Testis (tissue), 3 donors: ENCODE results near the gene LILRB2. TPM values are rescaled to one million over a fixed set of nuclear protein-coding genes. Genes with fewer than 3 reads are reported as not detected.

Experiments
- DNase-seq: peaks from one replicate; pipeline ENCODE4 v3.0.0-alpha.2; 2019
- H3K27ac ChIP-seq, 2 donors: fragments of 200-600 bp; sonication (generic); one replicate each; pipeline ENCODE4 v1.5.1; 2019
- H3K27me3 ChIP-seq: fragments of 200-600 bp; sonication (generic); one replicate; pipeline ENCODE4 v1.5.1; 2019
- H3K36me3 ChIP-seq: fragments of 200-600 bp; sonication (generic); one replicate; pipeline ENCODE4 v1.5.1; 2017; ENCODE audit warnings: low read depth; ENCODE audit errors: missing control alignments
- H3K4me1 ChIP-seq: fragments of 200-600 bp; sonication (generic); one replicate; pipeline ENCODE4 v1.5.1; 2019
- H3K4me3 ChIP-seq, 2 donors: fragments of 200-600 bp; sonication (generic); one replicate each; pipeline ENCODE4 v1.5.1; 2017 to 2019
- H3K9me3 ChIP-seq: fragments of 200-600 bp; sonication (generic); one replicate; pipeline ENCODE4 v1.5.1; 2017
- CTCF ChIP-seq, 3 experiments: fragments of 450-650 bp in 2 of 3; fragments of 200-600 bp in 1 of 3; sonication (generic) in 1 of 3; IDR thresholded peaks; one replicate each; pipeline ENCODE4 v1.5.1; 2016 to 2019; ENCODE audit warnings: antibody characterized with exemption in 3 of 3, mild to moderate bottlenecking in 2 of 3, moderate library complexity in 1 of 3
- POLR2A ChIP-seq: fragments of 450-650 bp; IDR thresholded peaks from one replicate; pipeline ENCODE4 v1.6.1; 2017; ENCODE audit warnings: antibody characterized with exemption, mild to moderate bottlenecking, moderate library complexity
- WGBS, 2 donors: methylation state at CpG; one replicate each; pipeline ENCODE4 v1.1.5; 2018; 5-methylcytosine and 5-hydroxymethylcytosine counted together
- intact Hi-C: fragments of 100-400 bp; cut with DNase I; formaldehyde crosslinking; loops from one replicate; pipeline ENCODE4 v1.15.1; 2023; ENCODE audit warnings: low total_unique reads
- polyA plus RNA-seq: library from polyadenylated mRNA; stranded (reverse); fragments of 350-450 nt; fragmentation: Illumina TruSeq; extraction: RNeasy Lipid Tissue Mini Kit (QIAGEN cat#74804); gene quantifications from one replicate; pipeline ENCODE4 v1.2.3, GENCODE V29; 2014; ENCODE audit warnings: low read depth, low replicate concordance; ENCODE audit not compliant: insufficient read depth
- total RNA-seq, 2 donors: library from RNA; depleted of rRNA; stranded (reverse); fragments of >200 nt; gene quantifications; one replicate each; pipeline ENCODE4 v1.2.3, GENCODE V29; 2016

The LILRB2 gene
- total and polyA plus RNA-seq, 3 donors from 2014 or later: 0.71 to 3.0 (median 0.99) TPM

DNA sequence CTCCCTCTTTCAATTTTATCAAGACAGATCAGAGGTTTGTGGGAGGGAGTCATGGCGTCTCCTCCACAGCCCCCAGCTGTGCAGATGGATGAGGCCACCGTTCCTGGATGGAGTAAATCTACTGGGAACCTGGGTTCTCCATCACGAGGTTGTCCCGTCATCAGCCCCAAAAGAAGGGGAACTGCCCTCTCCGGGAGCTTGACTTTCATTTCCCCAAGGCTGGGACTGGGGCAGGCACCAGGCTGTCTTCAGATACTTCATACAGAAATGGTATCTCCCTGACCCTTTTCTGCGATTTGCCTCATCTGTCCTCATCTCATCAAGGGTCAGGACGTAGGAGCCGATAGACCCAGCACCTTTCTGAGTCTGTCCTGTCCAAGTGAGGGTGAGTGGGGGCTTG lies 9.8 kb downstream of the LILRB2 start:
- no peaks in the 10 kb centered on the region for H3K36me3 ChIP-seq
- H3K27me3 ChIP-seq: no peaks in the 10 kb centered on the region
- H3K9me3 ChIP-seq: no peaks in the 10 kb centered on the region
- no peak for TF ChIP-seq POLR2A
- no peak for TF ChIP-seq CTCF (IDR thresholded peaks at IDR 0.05)
- no peak overlapping the region for H3K4me3 ChIP-seq
- H3K4me1 ChIP-seq: no peaks in the 10 kb centered on the region
- intact Hi-C loops: no loop called here
- H3K27ac ChIP-seq: no peak overlapping the region
- no peak for DNase-seq
- 71% methylated on average over 5 to 8 of the region's 8 CpGs for WGBS, 2 donors

- no peak for TF ChIP-seq CTCF (IDR thresholded peaks at IDR 0.05)
- no peak for TF ChIP-seq POLR2A
- intact Hi-C loops: no loop called here
These were observed 12.0 kb downstream of the LILRB2 start for GRCh38 chr19:54268936-54269335.

GRCh38 chr19:54266133-54266532 lies 14.8 kb downstream of the LILRB2 start:
- peak; percentile 91 for DNase-seq
- Histone ChIP-seq H3K36me3 (no peaks in the 10 kb centered on the region), H3K9me3 (no peaks in the 10 kb centered on the region), H3K27me3 (no peaks in the 10 kb centered on the region), H3K4me1 (no peaks in the 10 kb centered on the region), H3K4me3 (no peak overlapping the region), H3K27ac (no peak overlapping the region)
- WGBS, 2 donors: 15 to 17% methylated on average over 5 to 6 of the region's 6 CpGs
- TF ChIP-seq CTCF (IDR thresholded peaks at IDR 0.05) (peak; percentile 40 to 69 (median 52)), POLR2A (no peak)
- intact Hi-C loops: no loop called here

More at GRCh38 chr19:54268936-54269335, 12.0 kb downstream of the LILRB2 start:
- WGBS, 2 donors: 62 to 80% methylated on average over 2 of the region's 2 CpGs
- Histone ChIP-seq H3K27ac (no peak overlapping the region), H3K4me1 (no peaks in the 10 kb centered on the region), H3K9me3 (no peaks in the 10 kb centered on the region), H3K27me3 (no peaks in the 10 kb centered on the region), H3K4me3 (no peak overlapping the region), H3K36me3 (no peaks in the 10 kb centered on the region)
- DNase-seq: no peak

DNA sequence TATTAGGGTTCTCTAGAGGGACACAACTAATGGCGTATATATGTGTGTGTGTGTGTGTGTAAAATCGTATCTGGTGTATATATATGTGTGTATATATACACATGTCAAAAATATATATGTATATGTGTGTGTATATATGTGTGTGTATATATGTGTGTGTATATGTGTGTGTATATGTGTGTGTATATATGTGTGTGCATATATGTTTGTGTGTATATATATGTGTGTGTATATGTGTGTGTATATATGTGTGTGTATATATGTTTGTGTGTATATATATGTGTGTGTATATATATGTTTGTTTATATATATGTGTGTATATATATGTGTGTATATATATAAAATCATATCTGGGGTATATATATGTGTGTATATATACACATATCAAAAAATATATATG lies 18.4 kb downstream of the LILRB2 start:
- intact Hi-C loops: no loop called here
- no peak overlapping the region for H3K4me3 ChIP-seq
- H3K9me3 ChIP-seq: no peaks in the 10 kb centered on the region
- no peaks in the 10 kb centered on the region for H3K27me3 ChIP-seq
- peaks cover 4% of the 10 kb centered on the region for H3K4me1 ChIP-seq
- no peak for DNase-seq
- no peaks in the 10 kb centered on the region for H3K36me3 ChIP-seq
- 88 to 92% methylated on average over 2 of the region's 2 CpGs for WGBS, 2 donors
- no peak for TF ChIP-seq POLR2A
- TF ChIP-seq CTCF (IDR thresholded peaks at IDR 0.05): no peak
- no peak overlapping the region for H3K27ac ChIP-seq

DNA sequence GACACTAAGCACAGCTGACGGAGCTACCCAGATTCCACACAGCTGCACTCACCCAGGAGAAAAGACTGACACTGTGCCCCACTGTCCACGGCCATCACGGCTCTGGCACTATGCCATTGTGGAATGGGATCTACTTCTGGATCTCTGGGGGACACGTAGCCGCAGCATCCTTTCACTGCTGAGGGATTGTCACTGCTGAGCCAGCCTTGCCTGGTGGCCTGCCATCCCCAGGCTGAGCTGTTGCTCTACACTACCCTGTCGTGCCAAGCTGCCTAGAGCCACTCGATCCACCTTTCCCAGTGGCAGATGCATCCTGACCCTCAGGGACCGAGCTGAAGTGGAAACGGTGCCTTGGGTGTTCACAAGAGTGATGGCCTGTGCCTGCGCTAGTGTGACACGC lies 18.8 kb downstream of the LILRB2 start:
- Histone ChIP-seq H3K4me1 (peaks cover 4% of the 10 kb centered on the region), H3K27me3 (no peaks in the 10 kb centered on the region), H3K36me3 (no peaks in the 10 kb centered on the region), H3K4me3 (no peak overlapping the region), H3K9me3 (no peaks in the 10 kb centered on the region), H3K27ac (no peak overlapping the region)
- no peak for TF ChIP-seq POLR2A
- TF ChIP-seq CTCF (IDR thresholded peaks at IDR 0.05): no peak
- intact Hi-C loops: no loop called here
- DNase-seq: no peak
- 84% methylated on average over 11 of the region's 11 CpGs for WGBS, 2 donors
